Skeletal muscle satellite cell (primary cell): ENCODE data around the gene CCDC127.
"Not testable (repeated sequence)": the region's sequence is repeated elsewhere in the genome, so short reads cannot be mapped to it uniquely, and the experiment has no call there.

Experiments used
- H3K27me3 ChIP-seq: 2 replicates; pipeline ENCODE4 v1.7.0; 2013; ENCODE audit warnings: low read length; ENCODE audit not compliant: control insufficient read depth, insufficient read depth
- H3K36me3 ChIP-seq: 2 replicates; pipeline ENCODE4 v1.7.0; 2013; ENCODE audit warnings: mild to moderate bottlenecking, control low read depth, low read length; ENCODE audit not compliant: insufficient read depth
- H3K4me1 ChIP-seq: 2 replicates; pipeline ENCODE4 v1.7.0; 2013; ENCODE audit warnings: low read length; ENCODE audit not compliant: control insufficient read depth, insufficient read depth
- H3K4me2 ChIP-seq: 2 replicates; pipeline ENCODE4 v1.7.0; 2013; ENCODE audit warnings: mild to moderate bottlenecking, low read length
- H3K4me3 ChIP-seq: 2 replicates; pipeline ENCODE4 v1.7.0; 2013; ENCODE audit warnings: low read length
- H3K9ac ChIP-seq: 2 replicates; pipeline ENCODE4 v1.7.0; 2013; ENCODE audit warnings: mild to moderate bottlenecking, low read depth, low read length, moderate library complexity
- H3K9me3 ChIP-seq: replicated peaks from 2 replicates; pipeline ENCODE4 v1.7.0; 2013; ENCODE audit warnings: mild to moderate bottlenecking, control low read depth, low read length

CCDC127 gene

GRCh38 chr5:230711-231110 lies 12.8 kb upstream of the CCDC127 start:
- H3K27me3 ChIP-seq, result no peaks in the 10 kb centered on the region
- H3K9ac ChIP-seq, result no peak overlapping the region
- no peaks in the 10 kb centered on the region for H3K4me1 ChIP-seq
- H3K4me3 ChIP-seq, result no peak overlapping the region
- peaks cover 68% of the 10 kb centered on the region for H3K36me3 ChIP-seq
- H3K4me2 ChIP-seq, result no peak overlapping the region
- no peaks in the 10 kb centered on the region for H3K9me3 ChIP-seq

GRCh38 chr5:228886-229285 lies 10.9 kb upstream of the CCDC127 start:
- Histone ChIP-seq H3K27me3 (no peaks in the 10 kb centered on the region), H3K36me3 (peaks cover 74% of the 10 kb centered on the region), H3K4me3 (no peak overlapping the region), H3K9me3 (no peaks in the 10 kb centered on the region), H3K4me1 (peaks cover 1% of the 10 kb centered on the region), H3K9ac (no peak overlapping the region), H3K4me2 (no peak overlapping the region)

- peaks cover 14% of the 10 kb centered on the region for H3K4me1 ChIP-seq
- H3K9ac ChIP-seq, H3K4me2 ChIP-seq, H3K27me3 ChIP-seq, H3K9me3 ChIP-seq, H3K4me3 ChIP-seq: not testable (repeated sequence)
- H3K36me3 ChIP-seq, result peaks cover 72% of the 10 kb centered on the region
These were observed 9.4 kb upstream of the CCDC127 start for GRCh38 chr5:227375-227774.

GRCh38 chr5:225334-225733 lies 7.4 kb upstream of the CCDC127 start:
- no peak overlapping the region for H3K4me3 ChIP-seq
- no peak overlapping the region for H3K9ac ChIP-seq
- no peaks in the 10 kb centered on the region for H3K27me3 ChIP-seq
- H3K4me1 ChIP-seq, result peaks cover 21% of the 10 kb centered on the region
- peaks cover 56% of the 10 kb centered on the region for H3K36me3 ChIP-seq
- no peaks in the 10 kb centered on the region for H3K9me3 ChIP-seq
- no peak overlapping the region for H3K4me2 ChIP-seq

GRCh38 chr5:223791-224190 lies 5.8 kb upstream of the CCDC127 start:
- H3K9me3 ChIP-seq, result no peaks in the 10 kb centered on the region
- H3K4me3 ChIP-seq, result no peak overlapping the region
- no peak overlapping the region for H3K4me2 ChIP-seq
- peaks cover 44% of the 10 kb centered on the region for H3K36me3 ChIP-seq
- H3K4me1 ChIP-seq, result peaks cover 28% of the 10 kb centered on the region
- H3K27me3 ChIP-seq, result no peaks in the 10 kb centered on the region
- H3K9ac ChIP-seq, result no peak overlapping the region

GRCh38 chr5:222951-223715 lies 5.2 kb upstream of the CCDC127 start:
- peak overlapping the region; percentile 53 for H3K4me2 ChIP-seq
- H3K4me1 ChIP-seq, result peaks cover 28% of the 10 kb centered on the region
- H3K4me3 ChIP-seq, result peak overlapping the region; percentile 12
- H3K36me3 ChIP-seq, result peaks cover 38% of the 10 kb centered on the region
- not testable (repeated sequence) for H3K27me3 ChIP-seq, H3K9ac ChIP-seq, H3K9me3 ChIP-seq

- Histone ChIP-seq H3K9ac (peak overlapping the region; percentile 91), H3K4me2 (peak overlapping the region; percentile 96), H3K4me1 (peaks cover 33% of the 10 kb centered on the region), H3K27me3 (no peaks in the 10 kb centered on the region), H3K4me3 (peak overlapping the region; percentile 83), H3K9me3 (no peaks in the 10 kb centered on the region), H3K36me3 (peaks cover 13% of the 10 kb centered on the region)
These were observed 2.0 kb upstream of the CCDC127 start for GRCh38 chr5:219991-220390.

- H3K36me3 ChIP-seq, result peaks cover 8% of the 10 kb centered on the region
- peak overlapping the region; percentile 83 for H3K4me3 ChIP-seq
- peak overlapping the region; percentile 91 for H3K9ac ChIP-seq
- H3K4me1 ChIP-seq, result peaks cover 35% of the 10 kb centered on the region
- no peaks in the 10 kb centered on the region for H3K9me3 ChIP-seq
- peak overlapping the region; percentile 96 for H3K4me2 ChIP-seq
- H3K27me3 ChIP-seq, result no peaks in the 10 kb centered on the region
These were observed 1.5 kb upstream of the CCDC127 start for GRCh38 chr5:219460-219863.

- H3K9ac ChIP-seq, result peak overlapping the region; percentile 91
- H3K4me2 ChIP-seq, result peak overlapping the region; percentile 96
- H3K27me3 ChIP-seq, result no peaks in the 10 kb centered on the region
- H3K4me1 ChIP-seq, result peaks cover 32% of the 10 kb centered on the region
- H3K4me3 ChIP-seq, result peak overlapping the region; percentile 83
- H3K36me3 ChIP-seq, result peaks cover 7% of the 10 kb centered on the region
- H3K9me3 ChIP-seq, result no peaks in the 10 kb centered on the region
These were observed 721 bp upstream of the CCDC127 start for GRCh38 chr5:218457-219291.

GRCh38 chr5:216076-216475 lies 1.9 kb downstream of the CCDC127 start:
- H3K4me3 ChIP-seq, H3K9ac ChIP-seq, H3K27me3 ChIP-seq, H3K9me3 ChIP-seq, H3K4me2 ChIP-seq: not testable (repeated sequence)
- peaks cover 10% of the 10 kb centered on the region for H3K36me3 ChIP-seq
- H3K4me1 ChIP-seq, result peaks cover 17% of the 10 kb centered on the region

GRCh38 chr5:215256-215655 lies 2.7 kb downstream of the CCDC127 start:
- Histone ChIP-seq H3K4me1 (peaks cover 14% of the 10 kb centered on the region), H3K4me2 (peak overlapping the region; percentile 43), H3K36me3 (peaks cover 10% of the 10 kb centered on the region)
- not testable (repeated sequence) for H3K27me3 ChIP-seq, H3K4me3 ChIP-seq, H3K9ac ChIP-seq, H3K9me3 ChIP-seq
